Mucosa of stomach (tissue), 1 donor: ENCODE measurements around the gene RAB5B.

Experiments
- H3K27me3 ChIP-seq: one replicate; pipeline ENCODE4 v1.7.0; 2013; ENCODE audit warnings: mild to moderate bottlenecking, low read length; ENCODE audit not compliant: control insufficient read depth, insufficient read depth
- H3K36me3 ChIP-seq: one replicate; pipeline ENCODE4 v1.7.0; 2013; ENCODE audit warnings: low read length; ENCODE audit not compliant: control insufficient read depth, insufficient read depth
- H3K4me1 ChIP-seq: one replicate; pipeline ENCODE4 v1.7.0; 2013; ENCODE audit warnings: mild to moderate bottlenecking, low read length; ENCODE audit not compliant: control insufficient read depth, insufficient read depth
- H3K4me3 ChIP-seq: one replicate; pipeline ENCODE4 v1.7.0; 2013; ENCODE audit warnings: low read length
- H3K9ac ChIP-seq: one replicate; pipeline ENCODE4 v1.7.0; 2013; ENCODE audit warnings: mild to moderate bottlenecking, low read length, moderate library complexity
- H3K9me3 ChIP-seq: one replicate; pipeline ENCODE4 v1.7.0; 2013; ENCODE audit warnings: mild to moderate bottlenecking, low read length, moderate library complexity; ENCODE audit not compliant: control insufficient read depth
- donor health status: Pancreatic carcinoma.

The RAB5B gene

GRCh38 chr12:56013482-56013881 lies 39.6 kb downstream of the RAB5B start:
- no peak overlapping the region for H3K9ac ChIP-seq
- no peaks in the 10 kb centered on the region for H3K36me3 ChIP-seq
- H3K9me3 ChIP-seq, result no peaks in the 10 kb centered on the region
- H3K27me3 ChIP-seq, result no peaks in the 10 kb centered on the region
- peaks cover 5% of the 10 kb centered on the region for H3K4me1 ChIP-seq
- no peak overlapping the region for H3K4me3 ChIP-seq

GRCh38 chr12:56014205-56014604 lies 40.3 kb downstream of the RAB5B start:
- no peaks in the 10 kb centered on the region for H3K27me3 ChIP-seq
- no peak overlapping the region for H3K9ac ChIP-seq
- no peaks in the 10 kb centered on the region for H3K9me3 ChIP-seq
- no peaks in the 10 kb centered on the region for H3K36me3 ChIP-seq
- peaks cover 5% of the 10 kb centered on the region for H3K4me1 ChIP-seq
- no peak overlapping the region for H3K4me3 ChIP-seq

- Histone ChIP-seq H3K9ac (no peak overlapping the region), H3K4me1 (peaks cover 10% of the 10 kb centered on the region), H3K9me3 (no peaks in the 10 kb centered on the region), H3K36me3 (no peaks in the 10 kb centered on the region), H3K27me3 (no peaks in the 10 kb centered on the region), H3K4me3 (no peak overlapping the region)
Observed at GRCh38 chr12:56017181-56017580, 43.3 kb downstream of the RAB5B start.

GRCh38 chr12:56018356-56018755 lies 44.5 kb downstream of the RAB5B start:
- Histone ChIP-seq H3K4me1 (peaks cover 10% of the 10 kb centered on the region), H3K9me3 (no peaks in the 10 kb centered on the region)

GRCh38 chr12:56020423-56021184 lies 46.7 kb downstream of the RAB5B start, which contains the start of gene IKZF4:
Gene IKZF4, plus strand, starts transcription at chr12:56021043. Its CDS starts 451 bp downstream, at chr12:56021494.
- H3K4me3 ChIP-seq, result no peak within 1 kb of the TSS
- no peaks in the 10 kb centered on the region for H3K9me3 ChIP-seq
- no peaks in the 10 kb centered on the region for H3K36me3 ChIP-seq
- peak within 1 kb of the TSS; percentile 25 for H3K9ac ChIP-seq
- peaks cover 5% of the 10 kb centered on the region for H3K4me1 ChIP-seq
- no peaks in the 10 kb centered on the region for H3K27me3 ChIP-seq

More at GRCh38 chr12:56018356-56018755, 44.5 kb downstream of the RAB5B start:
- Histone ChIP-seq H3K27me3 (no peaks in the 10 kb centered on the region), H3K36me3 (no peaks in the 10 kb centered on the region), H3K4me3 (no peak overlapping the region), H3K9ac (no peak overlapping the region)

- Histone ChIP-seq H3K27me3 (no peaks in the 10 kb centered on the region), H3K9ac (peak overlapping the region; percentile 25), H3K36me3 (no peaks in the 10 kb centered on the region), H3K9me3 (no peaks in the 10 kb centered on the region), H3K4me3 (no peak overlapping the region), H3K4me1 (peaks cover 5% of the 10 kb centered on the region)
Observed at GRCh38 chr12:56021889-56022497, 48.1 kb downstream of the RAB5B start.

GRCh38 chr12:56028511-56029165 lies 54.8 kb downstream of the RAB5B start:
- Histone ChIP-seq H3K9ac (no peak overlapping the region), H3K9me3 (no peaks in the 10 kb centered on the region), H3K36me3 (no peaks in the 10 kb centered on the region), H3K27me3 (no peaks in the 10 kb centered on the region), H3K4me3 (no peak overlapping the region), H3K4me1 (no peaks in the 10 kb centered on the region)

GRCh38 chr12:56029166-56029519 lies 55.3 kb downstream of the RAB5B start:
- no peaks in the 10 kb centered on the region for H3K27me3 ChIP-seq
- no peaks in the 10 kb centered on the region for H3K4me1 ChIP-seq
- H3K4me3 ChIP-seq, result no peak overlapping the region
- H3K9me3 ChIP-seq, result no peaks in the 10 kb centered on the region
- H3K36me3 ChIP-seq, result no peaks in the 10 kb centered on the region
- H3K9ac ChIP-seq, result no peak overlapping the region

- H3K9ac ChIP-seq, result no peak overlapping the region
- H3K9me3 ChIP-seq, result no peaks in the 10 kb centered on the region
- no peak overlapping the region for H3K4me3 ChIP-seq
- no peaks in the 10 kb centered on the region for H3K27me3 ChIP-seq
- no peaks in the 10 kb centered on the region for H3K4me1 ChIP-seq
- no peaks in the 10 kb centered on the region for H3K36me3 ChIP-seq
Observed at GRCh38 chr12:56029666-56030293, 55.9 kb downstream of the RAB5B start.

- no peak overlapping the region for H3K9ac ChIP-seq
- H3K27me3 ChIP-seq, result no peaks in the 10 kb centered on the region
- H3K36me3 ChIP-seq, result no peaks in the 10 kb centered on the region
- H3K9me3 ChIP-seq, result no peaks in the 10 kb centered on the region
- no peaks in the 10 kb centered on the region for H3K4me1 ChIP-seq
- H3K4me3 ChIP-seq, result no peak overlapping the region
Observed at GRCh38 chr12:56031987-56032386, 58.1 kb downstream of the RAB5B start.

- Histone ChIP-seq H3K4me1 (no peaks in the 10 kb centered on the region), H3K36me3 (no peaks in the 10 kb centered on the region), H3K27me3 (no peaks in the 10 kb centered on the region), H3K9ac (no peak overlapping the region), H3K4me3 (no peak overlapping the region), H3K9me3 (no peaks in the 10 kb centered on the region)
Observed at GRCh38 chr12:56034586-56035332, 60.9 kb downstream of the RAB5B start.
